Sigmoid colon (tissue), 4 donors: Measurements from ENCODE around the gene RNF135.
"Not testable (repeated sequence)": the region's sequence is repeated elsewhere in the genome, so short reads cannot be mapped to it uniquely, and the experiment has no call there.

ENCODE experiments used
- CTCF ChIP-seq, 4 experiments: fragments of 450-650 bp in 3 of 4; fragments of 200-600 bp in 1 of 4; IDR thresholded peaks; one replicate each; pipeline ENCODE4 v1.5.1; 2016 to 2019; ENCODE audit warnings: antibody characterized with exemption in 4 of 4, mild to moderate bottlenecking in 3 of 4, moderate library complexity in 2 of 4
- EP300 ChIP-seq, 4 donors: sonication (generic); formaldehyde crosslinking; IDR thresholded peaks; one replicate each; pipeline ENCODE4 v1.6.1; 2017; ENCODE audit warnings: antibody characterized with exemption in 4 of 4
- POLR2A ChIP-seq, 2 donors: fragments of 450-650 bp; IDR thresholded peaks; one replicate each; pipeline ENCODE4 v1.6.1; 2016; ENCODE audit warnings: antibody characterized with exemption in 2 of 2, mild to moderate bottlenecking in 2 of 2, moderate library complexity in 2 of 2

GRCh38 chr17:31035611-31036010 lies 64.8 kb downstream of the RNF135 start:
- TF ChIP-seq CTCF, POLR2A, EP300 (IDR thresholded peaks at IDR 0.05): not testable (repeated sequence)
